Putamen (tissue), 1 donor: ENCODE measurements around the gene PRAMEF18.
"Not testable (repeated sequence)": the region's sequence is repeated elsewhere in the genome, so short reads cannot be mapped to it uniquely, and the experiment has no call there.

Experiments used
- DNase-seq: peaks from one replicate; pipeline ENCODE4 v3.0.0-alpha.2; 2016; ENCODE audit warnings: low spot score

Gene PRAMEF18

DNA sequence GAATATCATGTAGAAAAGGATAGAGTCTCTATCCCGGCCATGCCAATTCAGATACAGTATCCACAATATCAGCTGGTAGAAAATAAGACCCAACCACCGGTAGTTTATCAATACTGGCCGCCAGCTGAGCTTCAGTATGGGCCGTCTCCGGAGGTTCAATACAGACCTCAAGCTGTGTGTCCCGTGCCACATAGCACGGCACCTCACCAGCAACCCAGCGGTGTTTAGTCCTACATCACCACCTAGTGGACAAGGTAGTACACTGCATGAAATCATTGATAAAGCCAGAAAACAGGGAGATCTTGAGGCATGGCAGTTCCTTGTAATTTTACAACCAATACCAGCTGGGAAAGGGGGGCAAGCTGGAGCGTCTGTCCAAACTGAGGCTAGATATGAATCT lies 17.2 kb downstream of the PRAMEF18 start:
- not testable (repeated sequence) for DNase-seq

DNA sequence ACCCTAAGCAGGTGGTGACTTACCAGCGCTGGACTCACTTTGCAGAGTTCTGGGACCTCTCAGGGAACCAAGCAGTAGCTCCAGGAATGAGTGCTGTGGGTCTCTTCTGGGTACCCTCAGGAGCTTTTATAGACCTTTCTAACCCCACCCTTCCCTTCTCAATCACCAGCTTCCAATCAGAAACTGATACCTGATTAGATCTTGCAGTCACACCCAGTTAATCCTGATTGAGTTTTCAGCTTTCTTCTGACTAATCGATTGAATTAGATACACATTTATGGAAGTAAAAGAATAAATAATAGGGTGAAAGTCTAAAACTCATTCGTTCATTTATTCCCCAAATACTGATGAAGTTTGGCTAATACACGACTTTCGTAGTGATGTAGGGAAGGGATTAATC lies 24.6 kb downstream of the PRAMEF18 start, which contains the start of gene PRAMEF13:
Gene PRAMEF13, minus strand, starts transcription at position 101 of the 400 bp plus-strand sequence. CDS start 1,820 bp downstream, outside the sequence.
- not testable (repeated sequence) for DNase-seq
